Fibroblast of skin of left quadriceps (primary cell): ENCODE measurements around the gene SUGT1.

Experiments
- DNase-seq, 2 experiments: peaks; one replicate each; pipeline ENCODE4 v3.0.0-alpha.2; 2013; ENCODE audit warnings: low read depth in 2 of 2

The SUGT1 gene

DNA sequence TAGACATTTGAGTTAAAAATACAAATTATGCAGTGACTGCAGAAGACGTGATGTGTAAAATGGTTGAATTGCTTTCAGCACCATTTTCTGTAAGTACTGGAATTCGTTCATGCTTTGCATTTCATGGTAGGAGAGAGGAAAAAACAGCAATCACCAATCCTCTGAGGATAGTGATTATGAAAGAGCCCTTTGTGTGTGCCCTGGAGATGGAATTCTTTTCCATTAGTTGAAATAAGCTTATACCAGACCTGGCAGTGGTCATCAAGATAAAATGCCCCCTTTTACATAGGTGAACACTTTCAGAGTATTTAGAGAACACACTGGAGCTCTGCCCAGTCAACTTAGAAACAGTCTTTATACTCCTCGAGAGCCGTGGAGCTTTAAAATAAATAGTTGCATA, 85.3 kb downstream of the SUGT1 start:
- no peak for DNase-seq

GRCh38 chr13:52738719-52739467, 86.3 kb downstream of the SUGT1 start:
- no peak for DNase-seq

DNA sequence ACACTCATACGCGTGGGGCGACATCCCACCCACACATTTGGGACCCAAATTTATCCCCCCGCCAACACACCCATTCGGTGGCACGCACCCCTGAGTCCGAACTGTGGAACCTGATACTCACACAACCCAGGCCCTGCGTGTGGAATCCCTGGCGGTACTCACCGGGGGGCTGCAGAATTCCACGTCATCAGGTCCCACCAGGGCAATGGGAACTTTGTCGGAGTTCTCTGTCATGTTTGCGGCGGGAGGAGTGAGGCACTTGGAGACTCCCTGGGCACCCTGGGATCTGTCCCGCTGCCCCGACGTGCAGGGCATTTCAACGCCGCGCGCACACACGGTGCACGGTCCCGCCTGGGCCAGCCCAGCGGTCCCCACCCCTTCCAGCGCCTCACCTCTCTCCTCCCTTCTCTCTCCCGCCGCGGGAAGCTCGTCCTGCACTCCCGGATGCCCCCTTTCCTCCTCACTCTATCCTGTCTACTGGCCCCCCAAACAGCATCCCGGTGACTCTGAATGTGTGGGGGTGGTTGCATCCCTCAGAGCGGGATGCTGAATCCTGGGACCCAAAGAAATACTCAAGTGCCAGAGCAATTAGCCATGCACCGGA, 86.9 kb downstream of the SUGT1 start, which contains the start of gene CNMD:
Gene CNMD (minus strand): TSS at position 353 of the 604 bp plus-strand sequence. CDS start 119 bp downstream, at position 234.
- no peak for DNase-seq

DNA sequence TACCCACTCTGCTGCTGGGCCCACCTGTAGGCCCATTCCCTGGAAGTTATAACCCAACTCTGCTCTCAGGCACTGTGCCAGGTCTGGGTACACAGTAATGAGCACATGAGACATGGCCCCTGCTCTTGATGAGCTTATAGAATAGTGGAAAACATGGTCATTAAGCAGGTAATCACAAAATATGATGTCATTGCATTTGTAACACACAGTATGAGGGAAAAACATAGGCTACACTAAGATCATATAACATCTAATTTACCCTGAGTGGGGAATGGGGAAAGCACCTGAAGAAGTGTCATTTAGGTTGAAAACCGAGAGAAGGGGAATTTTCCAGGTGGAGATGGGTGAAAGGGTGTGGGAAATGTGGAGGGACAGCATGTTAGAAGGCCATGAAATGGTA, 90.9 kb downstream of the SUGT1 start:
- DNase-seq = no peak

DNA sequence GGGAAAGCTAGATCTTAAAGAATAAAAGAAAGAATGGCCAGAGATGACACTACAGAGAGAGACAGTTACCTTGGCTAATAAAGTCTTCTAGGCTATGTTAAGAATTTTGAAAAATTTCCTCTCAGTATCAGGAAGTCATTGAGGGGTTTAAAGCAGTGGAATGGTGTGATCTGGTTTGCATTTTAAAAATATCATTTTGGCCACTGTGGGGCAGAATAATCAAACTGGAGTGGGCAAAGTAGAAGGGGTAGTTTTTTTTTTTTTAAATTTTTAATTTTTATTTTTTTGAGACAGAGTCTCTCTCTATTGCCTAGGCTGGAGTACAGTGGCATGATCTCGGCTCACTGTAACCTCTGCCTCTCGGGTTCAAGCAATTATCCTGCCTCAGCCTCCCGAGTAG, 91.4 kb downstream of the SUGT1 start:
- DNase-seq = no peak

GRCh38 chr13:52744842-52745375, 92.3 kb downstream of the SUGT1 start:
- DNase-seq = no peak

DNA sequence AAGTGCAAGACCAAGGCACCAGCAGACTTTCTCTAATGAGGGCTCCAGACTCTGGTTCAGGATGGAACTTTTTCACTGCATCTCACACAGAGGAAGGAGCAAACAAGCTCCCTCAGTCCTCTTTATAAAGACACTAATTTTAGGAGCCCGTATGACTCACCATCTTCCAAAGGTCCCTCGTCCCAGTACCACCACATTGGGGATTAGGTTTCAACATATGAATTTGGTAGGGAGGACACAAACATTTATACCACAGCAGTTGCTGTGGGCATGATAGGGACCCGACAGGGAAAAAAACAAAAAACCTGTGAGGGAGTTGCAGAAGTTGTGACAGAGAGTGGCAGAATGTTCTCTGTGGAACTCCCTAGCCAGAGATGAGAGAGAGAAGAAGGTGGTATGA, 93.5 kb downstream of the SUGT1 start:
- no peak for DNase-seq

- no peak for DNase-seq
These were observed 96.8 kb downstream of the SUGT1 start for GRCh38 chr13:52749419-52749818.
